ENCODE measurements around the gene CCDC57. TPM values are rescaled to one million over a fixed set of nuclear protein-coding genes. Genes with fewer than 3 reads are reported as not detected.
"Not testable (repeated sequence)": the region's sequence is repeated elsewhere in the genome, so short reads cannot be mapped to it uniquely, and the experiment has no call there.

The CCDC57 gene
- total and polyA plus RNA-seq, 2 experiments from 2014 or later, result 46.2 to 53.5 TPM

- H3K36me3 ChIP-seq, result peaks cover 10% of the 10 kb centered on the region
- H3K27ac ChIP-seq, result no peak overlapping the region
- TF ChIP-seq, protein P1, sequence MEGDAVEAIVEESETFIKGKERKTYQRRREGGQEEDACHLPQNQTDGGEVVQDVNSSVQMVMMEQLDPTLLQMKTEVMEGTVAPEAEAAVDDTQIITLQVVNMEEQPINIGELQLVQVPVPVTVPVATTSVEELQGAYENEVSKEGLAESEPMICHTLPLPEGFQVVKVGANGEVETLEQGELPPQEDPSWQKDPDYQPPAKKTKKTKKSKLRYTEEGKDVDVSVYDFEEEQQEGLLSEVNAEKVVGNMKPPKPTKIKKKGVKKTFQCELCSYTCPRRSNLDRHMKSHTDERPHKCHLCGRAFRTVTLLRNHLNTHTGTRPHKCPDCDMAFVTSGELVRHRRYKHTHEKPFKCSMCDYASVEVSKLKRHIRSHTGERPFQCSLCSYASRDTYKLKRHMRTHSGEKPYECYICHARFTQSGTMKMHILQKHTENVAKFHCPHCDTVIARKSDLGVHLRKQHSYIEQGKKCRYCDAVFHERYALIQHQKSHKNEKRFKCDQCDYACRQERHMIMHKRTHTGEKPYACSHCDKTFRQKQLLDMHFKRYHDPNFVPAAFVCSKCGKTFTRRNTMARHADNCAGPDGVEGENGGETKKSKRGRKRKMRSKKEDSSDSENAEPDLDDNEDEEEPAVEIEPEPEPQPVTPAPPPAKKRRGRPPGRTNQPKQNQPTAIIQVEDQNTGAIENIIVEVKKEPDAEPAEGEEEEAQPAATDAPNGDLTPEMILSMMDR (IDR thresholded peaks at IDR 0.05; ENCODE audit: low read depth, low read length), result no peak
- no peak overlapping the region for H3K4me3 ChIP-seq
- no peaks in the 10 kb centered on the region for H3K9me3 ChIP-seq (ENCODE audit: low read depth)
- DNase-seq (ENCODE audit: low read depth in 1 of 2, low spot score in 1 of 2), result no peak
- no peaks in the 10 kb centered on the region for H3K4me1 ChIP-seq (ENCODE audit: low read depth)
- no peaks in the 10 kb centered on the region for H3K27me3 ChIP-seq
Measured at GRCh38 chr17:82199496-82199895, 13.1 kb downstream of the CCDC57 start.

- Histone ChIP-seq H3K4me1 (ENCODE audit: low read depth) (no peaks in the 10 kb centered on the region), H3K36me3 (peaks cover 19% of the 10 kb centered on the region), H3K27me3 (no peaks in the 10 kb centered on the region), H3K4me3 (no peak overlapping the region), H3K9me3 (ENCODE audit: low read depth) (no peaks in the 10 kb centered on the region), H3K27ac (no peak overlapping the region)
- no peak for DNase-seq (ENCODE audit: low read depth in 1 of 2, low spot score in 1 of 2)
- TF ChIP-seq, protein P1 (IDR thresholded peaks at IDR 0.05; ENCODE audit: low read depth, low read length), result no peak
Measured at GRCh38 chr17:82198092-82198491, 14.6 kb downstream of the CCDC57 start.

DNA sequence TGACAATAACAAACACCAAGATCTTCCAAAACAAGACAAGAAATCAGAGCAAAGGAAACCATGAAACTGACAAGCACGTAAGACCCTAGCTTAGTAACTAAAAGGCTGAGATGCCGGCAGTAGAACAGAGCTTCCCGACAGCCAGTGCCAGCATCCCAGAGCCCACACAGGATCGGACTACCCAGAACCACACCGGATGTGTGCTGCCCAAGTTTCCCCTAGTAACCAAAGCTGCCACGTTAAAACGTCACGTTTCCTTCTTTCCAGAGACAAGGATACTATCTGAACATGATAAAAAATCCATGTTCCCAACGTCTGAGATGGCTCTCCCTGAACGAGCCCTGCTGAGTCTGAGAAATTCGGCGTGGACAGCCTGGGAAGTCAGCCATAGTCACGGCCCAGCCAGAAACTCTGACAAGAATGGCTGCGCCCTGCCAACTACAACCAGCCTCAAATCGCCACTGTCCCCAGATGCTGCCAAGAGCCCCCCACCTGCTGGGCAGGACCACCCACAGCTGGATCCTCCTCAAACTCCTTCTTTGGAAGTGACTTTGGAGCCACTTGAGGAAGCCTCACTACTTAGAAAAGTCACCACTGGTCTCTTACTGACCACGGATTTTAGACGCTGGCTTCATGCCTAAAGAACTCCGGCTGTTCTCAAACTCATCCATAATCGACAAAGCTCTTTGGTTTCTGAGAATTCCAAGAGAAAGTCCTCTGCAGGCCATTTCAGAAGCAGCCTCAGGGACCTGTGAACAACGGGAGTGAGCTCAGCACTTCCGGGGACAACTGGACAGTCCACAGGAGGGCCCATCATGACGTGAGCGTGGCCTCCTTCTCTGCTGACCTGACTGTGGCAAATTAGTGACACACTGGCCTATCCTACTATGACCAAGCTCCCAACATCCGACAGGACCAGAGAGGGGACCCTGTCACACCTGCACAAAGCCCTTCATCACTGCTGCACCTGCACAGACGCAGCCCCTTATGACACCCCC is 16.7 kb downstream of the CCDC57 start:
- H3K9me3 ChIP-seq (ENCODE audit: low read depth), result no peaks in the 10 kb centered on the region
- H3K27ac ChIP-seq, result no peak overlapping the region
- TF ChIP-seq, protein P1 (IDR thresholded peaks at IDR 0.05; ENCODE audit: low read depth, low read length), result no peak
- DNase-seq (ENCODE audit: low read depth in 1 of 2, low spot score in 1 of 2), result peak in 1 of 2 donors; percentile 55
- no peaks in the 10 kb centered on the region for H3K27me3 ChIP-seq
- H3K36me3 ChIP-seq, result peaks cover 28% of the 10 kb centered on the region
- no peaks in the 10 kb centered on the region for H3K4me1 ChIP-seq (ENCODE audit: low read depth)
- H3K4me3 ChIP-seq, result no peak overlapping the region

GRCh38 chr17:82194765-82195164 is 17.9 kb downstream of the CCDC57 start:
- Histone ChIP-seq H3K4me1 (ENCODE audit: low read depth) (no peaks in the 10 kb centered on the region), H3K4me3 (no peak overlapping the region), H3K9me3 (ENCODE audit: low read depth) (no peaks in the 10 kb centered on the region), H3K27ac (no peak overlapping the region), H3K36me3 (peaks cover 28% of the 10 kb centered on the region), H3K27me3 (no peaks in the 10 kb centered on the region)
- TF ChIP-seq, protein P1 (IDR thresholded peaks at IDR 0.05; ENCODE audit: low read depth, low read length), result no peak
- no peak for DNase-seq (ENCODE audit: low read depth in 1 of 2, low spot score in 1 of 2)

DNA sequence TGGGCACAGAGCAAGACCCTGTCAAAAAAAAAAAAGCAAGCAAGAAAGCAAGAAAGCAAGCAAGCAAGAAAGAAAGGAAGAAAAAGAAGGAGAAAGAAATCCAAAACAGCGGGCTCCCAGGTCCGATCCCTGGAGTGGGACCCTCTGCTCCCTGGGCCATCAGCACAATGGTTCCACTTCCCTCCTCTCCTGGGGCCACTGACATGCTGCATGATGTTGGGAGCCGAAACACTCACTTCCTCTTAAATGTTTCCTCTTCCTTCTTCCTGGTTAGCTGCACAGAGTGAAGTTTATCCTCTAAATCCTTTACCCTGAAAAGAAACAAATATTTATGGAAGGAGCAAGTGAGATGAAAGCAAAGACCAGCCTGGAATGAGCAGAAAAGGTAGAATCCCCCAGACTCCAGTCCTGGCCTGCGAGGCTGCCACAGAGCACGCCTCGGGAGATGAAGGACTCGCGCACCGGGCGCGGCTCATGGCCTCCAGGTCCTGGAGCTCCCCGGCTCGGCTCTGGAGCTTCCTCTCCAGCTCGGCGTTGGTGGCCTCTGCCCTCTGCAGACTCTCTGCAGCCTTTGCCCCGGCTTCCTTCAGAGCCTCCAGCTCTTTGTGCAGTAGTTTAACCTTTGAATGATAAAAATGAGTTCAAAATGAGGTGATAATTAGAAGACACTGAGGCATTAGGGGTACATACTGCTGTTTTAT is 19.0 kb downstream of the CCDC57 start:
- Histone ChIP-seq H3K4me1 (ENCODE audit: low read depth) (no peaks in the 10 kb centered on the region), H3K4me3 (no peak overlapping the region), H3K27me3 (no peaks in the 10 kb centered on the region), H3K36me3 (peaks cover 28% of the 10 kb centered on the region), H3K9me3 (ENCODE audit: low read depth) (no peaks in the 10 kb centered on the region), H3K27ac (no peak overlapping the region)
- TF ChIP-seq, protein P1 (IDR thresholded peaks at IDR 0.05; ENCODE audit: low read depth, low read length), result no peak
- DNase-seq (ENCODE audit: low read depth in 1 of 2, low spot score in 1 of 2), result no peak

- not testable (repeated sequence) for H3K4me3 ChIP-seq; H3K4me1 ChIP-seq (ENCODE audit: low read depth); H3K27ac ChIP-seq; DNase-seq (ENCODE audit: low read depth in 1 of 2, low spot score in 1 of 2); H3K27me3 ChIP-seq; H3K9me3 ChIP-seq (ENCODE audit: low read depth)
- H3K36me3 ChIP-seq, result peaks cover 28% of the 10 kb centered on the region
Measured at GRCh38 chr17:82193050-82193449, 19.6 kb downstream of the CCDC57 start.
